PC-3 (cell line): ENCODE data around the gene CCR6. TPM values are rescaled to one million over a fixed set of nuclear protein-coding genes. Genes with fewer than 3 reads are reported as not detected.

ENCODE experiments used
- ATAC-seq: fragments of 200-7000 bp; cut with Tn5 transposase; 2 replicates; pipeline ENCODE4 v1.9.1; 2020; ENCODE audit warnings: mild to moderate bottlenecking, moderate library complexity
- BruUV-seq: library from RNA; stranded (reverse); fragments of 400-500 nt; replicated peaks from 2 replicates; lab custom pipeline; 2021; lab: Mats Ljungman, UMichigan
- CTCF ChIA-PET: fragments of 300-600 bp; sonication (Branson Sonifier 250); formaldehyde crosslinking; loops from one replicate; lab custom pipeline; 2022; ENCODE audit warnings: antibody characterized with exemption; lab: Charles Lee
- POLR2A ChIA-PET: fragments of 300-600 bp; sonication (Branson Sonifier 250); formaldehyde crosslinking; loops from one replicate; lab custom pipeline; 2022; ENCODE audit warnings: antibody characterized with exemption; ENCODE audit not compliant: unreplicated experiment; lab: Charles Lee
- DNase-seq: peaks from one replicate; pipeline ENCODE4 v3.0.0-alpha.2; 2015
- H2AFZ ChIP-seq: fragments of 300-600 bp; sonication (generic); 2 replicates; pipeline ENCODE4 v1.6.0; 2016; ENCODE audit warnings: antibody characterized with exemption, low read length
- H3F3A ChIP-seq: fragments of 300-600 bp; sonication (generic); one replicate; pipeline ENCODE4 v1.6.0; 2017; ENCODE audit warnings: antibody characterized with exemption, low read length, control low read depth, mild to moderate bottlenecking; ENCODE audit not compliant: unreplicated experiment
- H3K27ac ChIP-seq: fragments of 300-600 bp; sonication (generic); 2 replicates; pipeline ENCODE4 v1.5.1; 2016; ENCODE audit warnings: mild to moderate bottlenecking, low read length
- H3K27me3 ChIP-seq: fragments of 300-600 bp; sonication (generic); 2 replicates; pipeline ENCODE4 v1.6.1; 2016; ENCODE audit warnings: low read length, mixed read lengths
- H3K36me3 ChIP-seq: fragments of 300-600 bp; sonication (generic); 2 replicates; pipeline ENCODE4 v1.6.1; 2016; ENCODE audit warnings: low read depth, mixed run types, low read length, mixed read lengths
- H3K4me1 ChIP-seq: fragments of 300-600 bp; sonication (generic); 2 replicates; pipeline ENCODE4 v1.5.1; 2016; ENCODE audit warnings: low read length; ENCODE audit not compliant: insufficient read depth
- H3K4me2 ChIP-seq: fragments of 300-600 bp; sonication (generic); 2 replicates; pipeline ENCODE4 v1.6.0; 2016; ENCODE audit warnings: low read length
- H3K4me3 ChIP-seq: fragments of 300-600 bp; sonication (generic); 2 replicates; pipeline ENCODE4 v1.5.1; 2016; ENCODE audit warnings: mild to moderate bottlenecking, low read length, mixed read lengths
- H3K79me2 ChIP-seq: fragments of 300-600 bp; sonication (generic); 2 replicates; pipeline ENCODE4 v1.6.1; 2017; ENCODE audit warnings: low read length, mixed read lengths
- H3K9ac ChIP-seq: fragments of 300-600 bp; sonication (generic); 2 replicates; pipeline ENCODE4 v1.6.0; 2016; ENCODE audit warnings: mild to moderate bottlenecking, low read length
- H3K9me2 ChIP-seq: fragments of 300-600 bp; sonication (generic); replicated peaks from 2 replicates; pipeline ENCODE4 v1.6.1; 2016; ENCODE audit warnings: mixed run types, low read length, mixed read lengths
- H3K9me3 ChIP-seq: fragments of 300-600 bp; sonication (generic); 2 replicates; pipeline ENCODE4 v1.6.1; 2016; ENCODE audit warnings: low read length, mixed read lengths
- H4K20me1 ChIP-seq: fragments of 300-600 bp; sonication (generic); 2 replicates; pipeline ENCODE4 v1.6.1; 2016; ENCODE audit warnings: low read length, mixed read lengths
- EZH2 ChIP-seq: fragments of 300-600 bp; sonication (generic); IDR thresholded peaks from one replicate; pipeline ENCODE4 v1.6.1; 2017; ENCODE audit warnings: antibody characterized with exemption, mild to moderate bottlenecking, low read length; ENCODE audit not compliant: unreplicated experiment
- EZH2phosphoT487 ChIP-seq: fragments of 300-600 bp; sonication (generic); IDR thresholded peaks from 2 replicates; pipeline ENCODE4 v1.6.1; 2018; ENCODE audit warnings: mild to moderate bottlenecking, antibody characterized with exemption, low read length, borderline replicate concordance
- intact Hi-C: fragments of 100-400 bp; cut with micrococcal nuclease; formaldehyde crosslinking; loops from 2 replicates; pipeline ENCODE4 v1.9.0; 2023
- total RNA-seq: library from RNA; depleted of rRNA; stranded (reverse); fragments of >200 nt; gene quantifications from 2 replicates; pipeline ENCODE4 v1.2.3, GENCODE V29; 2014
- TF ChIP-seq, protein P1 (sequence below): fragments of 300-600 bp; sonication (generic); conservative IDR thresholded peaks from 2 replicates; pipeline ENCODE4 v1.5.1; 2017; ENCODE audit warnings: antibody characterized with exemption, low read depth, mild to moderate bottlenecking, low read length

The CCR6 gene
- total RNA-seq, 1 experiment from 2014 or later, result not detected

- no peaks in the 10 kb centered on the region for H3K79me2 ChIP-seq
- no peaks in the 10 kb centered on the region for H3K36me3 ChIP-seq
- no peaks in the 10 kb centered on the region for H3K9me2 ChIP-seq
- TF ChIP-seq, protein P1, sequence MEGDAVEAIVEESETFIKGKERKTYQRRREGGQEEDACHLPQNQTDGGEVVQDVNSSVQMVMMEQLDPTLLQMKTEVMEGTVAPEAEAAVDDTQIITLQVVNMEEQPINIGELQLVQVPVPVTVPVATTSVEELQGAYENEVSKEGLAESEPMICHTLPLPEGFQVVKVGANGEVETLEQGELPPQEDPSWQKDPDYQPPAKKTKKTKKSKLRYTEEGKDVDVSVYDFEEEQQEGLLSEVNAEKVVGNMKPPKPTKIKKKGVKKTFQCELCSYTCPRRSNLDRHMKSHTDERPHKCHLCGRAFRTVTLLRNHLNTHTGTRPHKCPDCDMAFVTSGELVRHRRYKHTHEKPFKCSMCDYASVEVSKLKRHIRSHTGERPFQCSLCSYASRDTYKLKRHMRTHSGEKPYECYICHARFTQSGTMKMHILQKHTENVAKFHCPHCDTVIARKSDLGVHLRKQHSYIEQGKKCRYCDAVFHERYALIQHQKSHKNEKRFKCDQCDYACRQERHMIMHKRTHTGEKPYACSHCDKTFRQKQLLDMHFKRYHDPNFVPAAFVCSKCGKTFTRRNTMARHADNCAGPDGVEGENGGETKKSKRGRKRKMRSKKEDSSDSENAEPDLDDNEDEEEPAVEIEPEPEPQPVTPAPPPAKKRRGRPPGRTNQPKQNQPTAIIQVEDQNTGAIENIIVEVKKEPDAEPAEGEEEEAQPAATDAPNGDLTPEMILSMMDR, result no peak
- TF ChIP-seq EZH2 (no peak), EZH2phosphoT487 (no peak)
- DNase-seq (no peak), ATAC-seq (no peak)
- H4K20me1 ChIP-seq, result no peaks in the 10 kb centered on the region
- H3K27ac ChIP-seq, result no peak overlapping the region
- H2AFZ ChIP-seq, result no peak overlapping the region
- H3K4me2 ChIP-seq, result no peak overlapping the region
- intact Hi-C loops, result no loop called here
- H3K4me1 ChIP-seq, result no peaks in the 10 kb centered on the region
- peaks cover 71% of the 10 kb centered on the region for H3K27me3 ChIP-seq
- H3F3A ChIP-seq, result no peaks in the 10 kb centered on the region
- no peak overlapping the region for H3K4me3 ChIP-seq
- no peak overlapping the region for H3K9ac ChIP-seq
- CTCF ChIA-PET, result no interaction called here
- POLR2A ChIA-PET, result no interaction called here
- no peaks in the 10 kb centered on the region for H3K9me3 ChIP-seq
- no TSS peak for BruUV-seq
Observed at GRCh38 chr6:167152862-167153261, 30.0 kb downstream of the CCR6 start.

DNA sequence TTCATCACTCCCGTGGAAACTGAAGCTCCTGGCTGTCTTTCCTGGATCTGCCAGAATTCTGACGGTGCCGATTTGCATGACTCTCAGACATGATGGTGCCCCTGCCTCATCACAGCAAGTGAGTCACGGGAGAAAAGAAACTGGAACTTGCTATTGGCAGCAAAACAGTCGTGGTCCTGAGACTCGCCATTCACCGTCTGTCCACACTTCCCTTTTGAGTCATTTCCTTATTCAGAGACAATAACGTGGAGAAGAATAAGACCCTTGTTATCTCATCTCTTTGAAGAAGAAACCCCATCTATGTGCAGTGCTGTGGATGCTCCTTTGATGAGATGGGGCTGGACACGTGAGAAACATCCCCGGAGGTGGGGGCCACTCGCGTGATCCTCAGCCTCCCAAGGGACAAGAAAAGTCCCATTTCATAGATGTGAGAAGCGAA is 30.6 kb downstream of the CCR6 start:
- Histone ChIP-seq H3K4me2 (no peak overlapping the region), H3K9me3 (no peaks in the 10 kb centered on the region), H3K9me2 (no peaks in the 10 kb centered on the region), H3K27ac (no peak overlapping the region), H3K9ac (no peak overlapping the region), H3K36me3 (no peaks in the 10 kb centered on the region), H3K4me3 (no peak overlapping the region), H3F3A (no peaks in the 10 kb centered on the region), H3K79me2 (no peaks in the 10 kb centered on the region), H2AFZ (no peak overlapping the region), H3K27me3 (peaks cover 77% of the 10 kb centered on the region), H3K4me1 (no peaks in the 10 kb centered on the region), H4K20me1 (no peaks in the 10 kb centered on the region)
- DNase-seq, result peak; percentile 5
- POLR2A ChIA-PET, result interaction anchor here (0.7 kb wide), 1 partner anchor 85 kb away, joined by 6 read pairs; no protein-coding TSS in a partner anchor
- intact Hi-C loops, result no loop called here
- TF ChIP-seq, protein P1, result no peak
- TF ChIP-seq EZH2 (no peak), EZH2phosphoT487 (no peak)
- BruUV-seq, result no TSS peak
- CTCF ChIA-PET, result no interaction called here
- no peak for ATAC-seq

GRCh38 chr6:167154291-167154690 is 31.4 kb downstream of the CCR6 start:
- ChIA-PET POLR2A (no interaction called here), CTCF (no interaction called here)
- H3K27me3 ChIP-seq, result peaks cover 75% of the 10 kb centered on the region

More at GRCh38 chr6:167154291-167154690, 31.4 kb downstream of the CCR6 start:
- no peak overlapping the region for H2AFZ ChIP-seq
- no peak overlapping the region for H3K4me3 ChIP-seq
- H3K9ac ChIP-seq, result no peak overlapping the region
- H3K4me1 ChIP-seq, result no peaks in the 10 kb centered on the region
- no peaks in the 10 kb centered on the region for H3K9me2 ChIP-seq
- intact Hi-C loops, result no loop called here
- H3K4me2 ChIP-seq, result no peak overlapping the region
- H3K27ac ChIP-seq, result no peak overlapping the region
- ATAC-seq, result no peak
- no TSS peak for BruUV-seq
- no peak for DNase-seq
- H4K20me1 ChIP-seq, result no peaks in the 10 kb centered on the region
- no peaks in the 10 kb centered on the region for H3K79me2 ChIP-seq
- no peaks in the 10 kb centered on the region for H3K36me3 ChIP-seq
- no peak for TF ChIP-seq EZH2phosphoT487
- TF ChIP-seq EZH2, result no peak
- TF ChIP-seq, protein P1, result no peak
- no peaks in the 10 kb centered on the region for H3F3A ChIP-seq
- H3K9me3 ChIP-seq, result no peaks in the 10 kb centered on the region
